GM12878 (cell line): ENCODE data around the gene ANKIB1. TPM values are rescaled to one million over a fixed set of nuclear protein-coding genes. Genes with fewer than 3 reads are reported as not detected.

Experiments used
- ATAC-seq: fragments of 200-7000 bp; cut with Tn5 transposase; 3 replicates; pipeline ENCODE4 v1.9.1; 2020; ENCODE audit warnings: mild to moderate bottlenecking, moderate library complexity
- BruUV-seq: library from RNA; stranded (reverse); fragments of 400-500 nt; replicated peaks from 2 replicates; lab custom pipeline; 2021; lab: Mats Ljungman, UMichigan
- CTCF ChIA-PET: fragments of 300-600 bp; sonication (Branson Sonifier 250); formaldehyde crosslinking; extraction: SDS; loops from one replicate; lab custom pipeline; 2021; ENCODE audit warnings: inconsistent platforms; lab: Yijun Ruan, JAX
- POLR2A ChIA-PET: fragments of 350-600 bp; formaldehyde crosslinking; extraction: SDS; loops from one replicate; lab custom pipeline; 2021; ENCODE audit warnings: inconsistent platforms; lab: Charles Lee
- RAD21 ChIA-PET: fragments of 300-600 bp; sonication (Branson Sonifier 250); formaldehyde crosslinking; loops from one replicate; lab custom pipeline; 2023; ENCODE audit warnings: antibody characterized with exemption; ENCODE audit not compliant: unreplicated experiment; lab: Charles Lee
- SMC1A ChIA-PET: fragments of 300-600 bp; sonication (Branson Sonifier 250); formaldehyde crosslinking; loops from one replicate; lab custom pipeline; 2023; ENCODE audit not compliant: unreplicated experiment, uncharacterized antibody; lab: Charles Lee
- DNase-seq: peaks from one replicate; pipeline ENCODE4 v3.0.0-alpha.2; 2011; ENCODE audit warnings: low read depth, low spot score
- FAIRE-seq: peaks from 3 replicates; lab custom pipeline; 2011; peaks lifted over from hg19 to GRCh38; lab: Jason Lieb, UNC
- H2AFZ ChIP-seq: 2 replicates; pipeline ENCODE4 v1.6.0; 2011; ENCODE audit warnings: low read depth, low read length, control low read depth; ENCODE audit not compliant: control insufficient read depth
- H3K27ac ChIP-seq: 2 replicates; pipeline ENCODE4 v1.5.1; 2011; ENCODE audit warnings: control low read depth; ENCODE audit not compliant: control insufficient read depth, insufficient read depth
- H3K27me3 ChIP-seq, 2 experiments: replicated peaks in 1 of 2; 2 replicates each; pipeline versions ENCODE4 v1.6.0 to v1.6.1; 2011; ENCODE audit warnings: low read length in 1 of 2; ENCODE audit not compliant: control insufficient read depth in 2 of 2, insufficient read depth in 2 of 2
- H3K36me3 ChIP-seq, 2 experiments: 2 replicates each; pipeline ENCODE4 v1.5.1; 2011; ENCODE audit warnings: low read length in 1 of 2; ENCODE audit not compliant: control insufficient read depth in 2 of 2, insufficient read depth in 2 of 2
- H3K4me1 ChIP-seq: 2 replicates; pipeline ENCODE4 v1.6.1; 2011; ENCODE audit warnings: mild to moderate bottlenecking, low read length, moderate library complexity, mixed read lengths; ENCODE audit not compliant: control insufficient read depth, insufficient read depth
- H3K4me2 ChIP-seq: 2 replicates; pipeline ENCODE4 v1.6.0; 2011; ENCODE audit warnings: control low read depth; ENCODE audit not compliant: control insufficient read depth, insufficient read depth
- H3K4me3 ChIP-seq: fragments of 200-600 bp; sonication (generic); 2 replicates; pipeline ENCODE4 v1.5.1; 2016
- H3K79me2 ChIP-seq: 2 replicates; pipeline ENCODE4 v1.6.0; 2011; ENCODE audit warnings: low read length; ENCODE audit not compliant: control insufficient read depth, insufficient read depth
- H3K9ac ChIP-seq: 2 replicates; pipeline ENCODE4 v1.8.0; 2011; ENCODE audit warnings: low read length, control low read depth, mixed read lengths; ENCODE audit not compliant: control insufficient read depth, insufficient read depth
- H3K9me3 ChIP-seq: replicated peaks from 3 replicates; pipeline ENCODE4 v1.5.1; 2011; ENCODE audit warnings: mild to moderate bottlenecking, low read length; ENCODE audit not compliant: control insufficient read depth, insufficient read depth
- H4K20me1 ChIP-seq: 2 replicates; pipeline ENCODE4 v1.6.0; 2011; ENCODE audit not compliant: control insufficient read depth, insufficient read depth
- ATF7 ChIP-seq: fragments of 450-650 bp; IDR thresholded peaks from 2 replicates; pipeline ENCODE4 v1.6.1; 2016; ENCODE audit warnings: low read depth, mild to moderate bottlenecking
- CBFB ChIP-seq: IDR thresholded peaks from 2 replicates; pipeline ENCODE4 v1.6.1; 2016; ENCODE audit warnings: antibody characterized with exemption, low read depth
- IRF4 ChIP-seq: IDR thresholded peaks from 2 replicates; pipeline ENCODE4 v1.6.1; 2011; ENCODE audit warnings: low read depth, low read length
- MTA3 ChIP-seq: IDR thresholded peaks from 2 replicates; pipeline ENCODE4 v1.6.1; 2012; ENCODE audit warnings: low read length, inconsistent platforms, borderline replicate concordance
- SMAD1 ChIP-seq: fragments of 450-650 bp; IDR thresholded peaks from 2 replicates; pipeline ENCODE4 v1.6.1; 2018; ENCODE audit warnings: mild to moderate bottlenecking, low read depth; ENCODE audit not compliant: partially characterized antibody
- SPI1 ChIP-seq: IDR thresholded peaks from 2 replicates; pipeline ENCODE4 v1.6.1; 2011; ENCODE audit warnings: low read depth, mild to moderate bottlenecking, low read length, moderate library complexity, borderline replicate concordance; ENCODE audit not compliant: insufficient read depth
- TAF1 ChIP-seq: IDR thresholded peaks from 2 replicates; pipeline ENCODE4 v1.6.1; 2011; ENCODE audit warnings: mild to moderate bottlenecking, low read depth, low read length, borderline replicate concordance
- YY1 ChIP-seq: IDR thresholded peaks from 2 replicates; pipeline ENCODE4 v1.6.1; 2011; ENCODE audit warnings: low read depth, mild to moderate bottlenecking, low read length
- ZNF207 ChIP-seq: fragments of 450-650 bp; IDR thresholded peaks from 2 replicates; pipeline ENCODE4 v1.6.1; 2014; ENCODE audit warnings: antibody characterized with exemption, mild to moderate bottlenecking, borderline replicate concordance
- WGBS: methylation state at CpG from one replicate; pipeline ENCODE4 v1.1.6; 2016; ENCODE audit warnings: low lambda C conversion rate; ENCODE audit not compliant: insufficient replicate concordance, insufficient coverage; ENCODE audit errors: missing lambda C conversion rate; 5-methylcytosine and 5-hydroxymethylcytosine counted together
- in situ Hi-C: fragments of 300-500 bp; cut with MboI; formaldehyde crosslinking; loops from 9 replicates; pipeline ENCODE4 v1.14.3; 2018; ENCODE audit warnings: mixed read lengths
- intact Hi-C: fragments of 100-400 bp; cut with micrococcal nuclease; formaldehyde crosslinking; loops from one replicate; pipeline ENCODE4 v1.14.2; 2022; ENCODE audit not compliant: unreplicated experiment
- polyA plus RNA-seq, 11 experiments: library from polyadenylated mRNA; depleted of rRNA in 4 of 11; unstranded in 6 of 11; stranded (reverse) in 5 of 11; fragments of >200 nt; fragmentation: Nextera tagmentation in 4 of 11; fragmentation: Illumina TruSeq in 1 of 11; extraction: Ambion mirVana in 4 of 11; extraction: Trizol in 1 of 11; gene quantifications; 1 replicate in 1 of 11; 2 replicates in 10 of 11; pipeline versions ENCODE4 v1.2.1 to v1.2.3, GENCODE V29; 2011 to 2016; ENCODE audit warnings: inconsistent platforms in 2 of 11, missing spikeins in 2 of 11, low read depth in 1 of 11
- total RNA-seq, 4 experiments: library from RNA; depleted of rRNA in 3 of 4; stranded (reverse); fragments of >200 nt in 3 of 4; fragmentation: Illumina TruSeq in 1 of 4; extraction: Trizol in 1 of 4; gene quantifications; 2 replicates each; pipeline versions ENCODE4 v1.2.1 to v1.2.3, GENCODE V29; 2013 to 2021
- TF ChIP-seq, protein P1 (sequence below): fragments of 450-650 bp; conservative IDR thresholded peaks from 2 replicates; pipeline ENCODE4 v1.6.1; 2017; ENCODE audit warnings: mild to moderate bottlenecking, moderate library complexity
- TF ChIP-seq, protein P2 (sequence below): fragments of 450-650 bp; IDR thresholded peaks from 2 replicates; pipeline ENCODE4 v1.6.1; 2016; ENCODE audit warnings: mild to moderate bottlenecking
- TF ChIP-seq, protein P3 (sequence below): IDR thresholded peaks from 2 replicates; pipeline ENCODE4 v1.6.1; 2012; ENCODE audit warnings: mild to moderate bottlenecking, low read depth, low read length
- TF ChIP-seq, protein P4 (sequence below): IDR thresholded peaks from 2 replicates; pipeline ENCODE4 v1.6.1; 2011; ENCODE audit warnings: borderline replicate concordance, low read depth, mild to moderate bottlenecking, moderate library complexity, mixed read lengths, low read length; ENCODE audit not compliant: insufficient read depth; ENCODE audit errors: extremely low read length

ANKIB1 gene
- total and polyA plus RNA-seq, 10 of the 15 experiments (the other 5 are each of a cell fraction or from before 2014, with no cell fraction given), result 9.0 to 54.0 (median 21.9) TPM

DNA sequence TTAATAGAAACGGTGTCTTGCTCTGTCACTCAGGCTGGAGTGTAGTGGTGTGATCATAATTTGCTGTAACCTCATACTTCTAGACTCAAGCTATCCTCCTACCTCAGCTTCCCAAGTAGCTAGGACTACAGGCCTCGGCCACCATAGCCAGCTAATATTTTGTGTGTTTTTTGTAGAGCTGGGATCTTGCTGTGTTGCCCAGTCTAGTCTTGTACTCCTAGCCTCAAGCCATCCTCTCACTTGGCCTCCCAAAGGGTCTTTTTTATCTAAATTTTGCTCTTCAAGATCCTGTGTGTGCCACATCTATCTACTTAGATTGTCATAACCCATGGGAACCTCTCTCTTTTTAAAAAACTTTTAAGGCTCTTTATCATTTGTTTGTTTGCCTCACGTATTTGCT lies 50.5 kb downstream of the ANKIB1 start (continued):
- TF ChIP-seq, protein P1, sequence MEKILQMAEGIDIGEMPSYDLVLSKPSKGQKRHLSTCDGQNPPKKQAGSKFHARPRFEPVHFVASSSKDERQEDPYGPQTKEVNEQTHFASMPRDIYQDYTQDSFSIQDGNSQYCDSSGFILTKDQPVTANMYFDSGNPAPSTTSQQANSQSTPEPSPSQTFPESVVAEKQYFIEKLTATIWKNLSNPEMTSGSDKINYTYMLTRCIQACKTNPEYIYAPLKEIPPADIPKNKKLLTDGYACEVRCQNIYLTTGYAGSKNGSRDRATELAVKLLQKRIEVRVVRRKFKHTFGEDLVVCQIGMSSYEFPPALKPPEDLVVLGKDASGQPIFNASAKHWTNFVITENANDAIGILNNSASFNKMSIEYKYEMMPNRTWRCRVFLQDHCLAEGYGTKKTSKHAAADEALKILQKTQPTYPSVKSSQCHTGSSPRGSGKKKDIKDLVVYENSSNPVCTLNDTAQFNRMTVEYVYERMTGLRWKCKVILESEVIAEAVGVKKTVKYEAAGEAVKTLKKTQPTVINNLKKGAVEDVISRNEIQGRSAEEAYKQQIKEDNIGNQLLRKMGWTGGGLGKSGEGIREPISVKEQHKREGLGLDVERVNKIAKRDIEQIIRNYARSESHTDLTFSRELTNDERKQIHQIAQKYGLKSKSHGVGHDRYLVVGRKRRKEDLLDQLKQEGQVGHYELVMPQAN, result no peak
- TF ChIP-seq IRF4 (no peak), ATF7 (no peak), ZNF207 (no peak), SMAD1 (no peak)

DNA sequence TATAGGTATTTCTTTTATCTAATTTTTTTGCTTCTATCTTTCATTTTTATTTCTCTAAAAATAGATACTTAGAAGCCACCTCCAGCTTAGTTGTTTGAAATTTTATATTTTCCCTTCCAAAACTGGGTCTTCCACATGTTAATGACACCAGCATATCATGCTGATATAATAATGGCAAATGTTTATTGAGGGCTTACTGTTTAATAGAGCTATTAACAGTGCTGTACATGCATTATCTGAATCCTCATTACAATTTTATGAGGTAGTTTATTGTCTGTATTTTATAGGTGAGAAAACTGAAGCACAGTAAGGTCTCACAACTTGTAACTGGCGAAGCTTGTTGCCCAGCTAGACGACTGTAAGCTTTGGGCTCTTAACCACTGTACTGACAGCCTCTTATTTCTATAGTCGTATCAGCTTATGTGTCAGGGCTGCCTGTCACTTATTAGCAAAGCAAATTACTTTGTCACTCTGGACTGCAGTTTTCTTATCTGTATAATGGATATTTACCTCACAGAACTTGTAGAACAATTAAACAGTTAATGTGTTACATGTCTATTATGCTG lies 51.2 kb downstream of the ANKIB1 start:
- ATAC-seq (no peak), FAIRE-seq (no peak), DNase-seq (no peak)
- Histone ChIP-seq H3K27ac (no peak overlapping the region), H3K79me2 (peaks cover 20% of the 10 kb centered on the region), H4K20me1 (no peaks in the 10 kb centered on the region), H3K27me3 (no peaks in the 10 kb centered on the region), H3K9ac (no peak overlapping the region), H3K4me2 (no peak overlapping the region), H2AFZ (no peak overlapping the region), H3K36me3 (peaks cover 0 to 2% of the 10 kb centered on the region in 2 experiments; a peak in 3 of 4 replicates), H3K4me3 (no peak overlapping the region), H3K9me3 (no peaks in the 10 kb centered on the region), H3K4me1 (peaks cover 8% of the 10 kb centered on the region; the same call in 1 of the 2 replicates)
- RAD21 ChIA-PET, result interaction anchor here (0.9 kb wide), 1 partner anchor 50 kb away, joined by 3 read pairs; no protein-coding TSS in a partner anchor
- BruUV-seq, result no TSS peak
- in situ Hi-C loops (no loop called here), intact Hi-C loops (no loop called here)
- WGBS, result 99% methylated on average over 3 of the region's 3 CpGs
- SMC1A ChIA-PET, result interaction anchor here (0.7 to 3.2 kb wide), 4 partner anchors 22 to 908 kb away, joined by 3 to 13 read pairs (median 3); no protein-coding TSS in a partner anchor
- CTCF ChIA-PET, result interaction anchor here (1.4 kb wide), 1 partner anchor 16 kb away, joined by 4 read pairs; no protein-coding TSS in a partner anchor
- POLR2A ChIA-PET, result no interaction called here
- TF ChIP-seq, protein P2, sequence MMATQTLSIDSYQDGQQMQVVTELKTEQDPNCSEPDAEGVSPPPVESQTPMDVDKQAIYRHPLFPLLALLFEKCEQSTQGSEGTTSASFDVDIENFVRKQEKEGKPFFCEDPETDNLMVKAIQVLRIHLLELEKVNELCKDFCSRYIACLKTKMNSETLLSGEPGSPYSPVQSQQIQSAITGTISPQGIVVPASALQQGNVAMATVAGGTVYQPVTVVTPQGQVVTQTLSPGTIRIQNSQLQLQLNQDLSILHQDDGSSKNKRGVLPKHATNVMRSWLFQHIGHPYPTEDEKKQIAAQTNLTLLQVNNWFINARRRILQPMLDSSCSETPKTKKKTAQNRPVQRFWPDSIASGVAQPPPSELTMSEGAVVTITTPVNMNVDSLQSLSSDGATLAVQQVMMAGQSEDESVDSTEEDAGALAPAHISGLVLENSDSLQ, result no peak
- TF ChIP-seq, protein P3, sequence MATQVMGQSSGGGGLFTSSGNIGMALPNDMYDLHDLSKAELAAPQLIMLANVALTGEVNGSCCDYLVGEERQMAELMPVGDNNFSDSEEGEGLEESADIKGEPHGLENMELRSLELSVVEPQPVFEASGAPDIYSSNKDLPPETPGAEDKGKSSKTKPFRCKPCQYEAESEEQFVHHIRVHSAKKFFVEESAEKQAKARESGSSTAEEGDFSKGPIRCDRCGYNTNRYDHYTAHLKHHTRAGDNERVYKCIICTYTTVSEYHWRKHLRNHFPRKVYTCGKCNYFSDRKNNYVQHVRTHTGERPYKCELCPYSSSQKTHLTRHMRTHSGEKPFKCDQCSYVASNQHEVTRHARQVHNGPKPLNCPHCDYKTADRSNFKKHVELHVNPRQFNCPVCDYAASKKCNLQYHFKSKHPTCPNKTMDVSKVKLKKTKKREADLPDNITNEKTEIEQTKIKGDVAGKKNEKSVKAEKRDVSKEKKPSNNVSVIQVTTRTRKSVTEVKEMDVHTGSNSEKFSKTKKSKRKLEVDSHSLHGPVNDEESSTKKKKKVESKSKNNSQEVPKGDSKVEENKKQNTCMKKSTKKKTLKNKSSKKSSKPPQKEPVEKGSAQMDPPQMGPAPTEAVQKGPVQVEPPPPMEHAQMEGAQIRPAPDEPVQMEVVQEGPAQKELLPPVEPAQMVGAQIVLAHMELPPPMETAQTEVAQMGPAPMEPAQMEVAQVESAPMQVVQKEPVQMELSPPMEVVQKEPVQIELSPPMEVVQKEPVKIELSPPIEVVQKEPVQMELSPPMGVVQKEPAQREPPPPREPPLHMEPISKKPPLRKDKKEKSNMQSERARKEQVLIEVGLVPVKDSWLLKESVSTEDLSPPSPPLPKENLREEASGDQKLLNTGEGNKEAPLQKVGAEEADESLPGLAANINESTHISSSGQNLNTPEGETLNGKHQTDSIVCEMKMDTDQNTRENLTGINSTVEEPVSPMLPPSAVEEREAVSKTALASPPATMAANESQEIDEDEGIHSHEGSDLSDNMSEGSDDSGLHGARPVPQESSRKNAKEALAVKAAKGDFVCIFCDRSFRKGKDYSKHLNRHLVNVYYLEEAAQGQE, result no peak
- no peak for TF ChIP-seq TAF1
- TF ChIP-seq CBFB, result no peak
- no peak for TF ChIP-seq SPI1
- no peak for TF ChIP-seq MTA3
- TF ChIP-seq YY1, result no peak
- TF ChIP-seq, protein P4, sequence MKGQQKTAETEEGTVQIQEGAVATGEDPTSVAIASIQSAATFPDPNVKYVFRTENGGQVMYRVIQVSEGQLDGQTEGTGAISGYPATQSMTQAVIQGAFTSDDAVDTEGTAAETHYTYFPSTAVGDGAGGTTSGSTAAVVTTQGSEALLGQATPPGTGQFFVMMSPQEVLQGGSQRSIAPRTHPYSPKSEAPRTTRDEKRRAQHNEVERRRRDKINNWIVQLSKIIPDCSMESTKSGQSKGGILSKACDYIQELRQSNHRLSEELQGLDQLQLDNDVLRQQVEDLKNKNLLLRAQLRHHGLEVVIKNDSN, result no peak
